Stimulated activated naive B cell treated with anti-CD40 and anti-IgM and Interleukin-4, amounts not matched to agents 10 μg/mL and 1 μg/mL and 100 μg/mL, for 72 hours (primary cell): Measurements from ENCODE around the gene FRMD4A.
"Not testable (repeated sequence)": the region's sequence is repeated elsewhere in the genome, so short reads cannot be mapped to it uniquely, and the experiment has no call there.

Source experiments
- ATAC-seq, 2 donors: fragments of 150-1000 bp; cut with Tn5 transposase; replicated peaks; 2 replicates each; pipeline ENCODE4 v1.10.0; 2021; ENCODE audit warnings: moderate library complexity in 1 of 2
- DNase-seq: peaks from one replicate; pipeline ENCODE4 v3.0.0; 2021
- H3K27ac Mint-ChIP-seq: one replicate; pipeline ENCODE4 v1.8.0; 2022; ENCODE audit warnings: mild to moderate bottlenecking, mixed read lengths
- H3K27me3 Mint-ChIP-seq, 2 donors: one replicate each; pipeline ENCODE4 v1.8.0; 2022; ENCODE audit warnings: mixed read lengths in 2 of 2
- H3K36me3 Mint-ChIP-seq, 2 donors: one replicate each; pipeline ENCODE4 v1.8.0; 2022; ENCODE audit warnings: mixed read lengths in 2 of 2, mild to moderate bottlenecking in 1 of 2
- H3K4me1 Mint-ChIP-seq, 2 donors: one replicate each; pipeline ENCODE4 v1.8.0; 2022; ENCODE audit warnings: mixed read lengths in 2 of 2, mild to moderate bottlenecking in 1 of 2
- H3K4me3 Mint-ChIP-seq, 2 donors: one replicate each; pipeline ENCODE4 v1.8.0; 2022; ENCODE audit warnings: mild to moderate bottlenecking in 2 of 2, mixed read lengths in 2 of 2, moderate library complexity in 1 of 2
- H3K9me3 Mint-ChIP-seq, 2 donors: one replicate each; pipeline ENCODE4 v1.8.0; 2022; ENCODE audit warnings: mixed read lengths in 2 of 2, mild to moderate bottlenecking in 1 of 2

The FRMD4A gene

DNA sequence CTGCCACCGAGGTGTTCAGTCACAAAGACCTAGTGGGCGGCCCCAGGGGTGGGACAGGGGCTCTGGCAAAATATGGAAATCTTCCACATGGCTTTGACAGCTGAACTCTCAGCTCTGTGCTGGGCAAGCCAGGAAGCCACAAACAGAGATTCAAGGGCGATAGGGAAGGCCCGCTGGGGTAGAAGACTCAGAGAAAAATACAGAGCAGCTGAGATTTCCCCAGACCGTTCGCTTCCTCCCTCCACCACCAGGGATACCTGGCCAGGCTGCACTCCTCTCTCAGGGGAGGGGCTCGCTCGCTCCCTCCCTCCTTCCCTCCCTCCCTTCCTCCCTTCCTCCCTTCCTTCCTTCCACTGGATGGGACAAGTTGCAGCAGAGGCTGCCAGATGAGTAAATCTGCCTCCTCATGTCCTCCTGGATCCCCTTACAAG is 483.5 kb downstream of the FRMD4A start:
- Mint-ChIP-seq H3K36me3 (no peaks in the 10 kb centered on the region), H3K4me1 (peaks cover 8 to 16% of the 10 kb centered on the region in 2 donors), H3K27ac (no peak overlapping the region), H3K9me3 (no peaks in the 10 kb centered on the region), H3K4me3 (no peak overlapping the region), H3K27me3 (peaks cover 48 to 50% of the 10 kb centered on the region in 2 donors)
- ATAC-seq (no peak), DNase-seq (no peak)

DNA sequence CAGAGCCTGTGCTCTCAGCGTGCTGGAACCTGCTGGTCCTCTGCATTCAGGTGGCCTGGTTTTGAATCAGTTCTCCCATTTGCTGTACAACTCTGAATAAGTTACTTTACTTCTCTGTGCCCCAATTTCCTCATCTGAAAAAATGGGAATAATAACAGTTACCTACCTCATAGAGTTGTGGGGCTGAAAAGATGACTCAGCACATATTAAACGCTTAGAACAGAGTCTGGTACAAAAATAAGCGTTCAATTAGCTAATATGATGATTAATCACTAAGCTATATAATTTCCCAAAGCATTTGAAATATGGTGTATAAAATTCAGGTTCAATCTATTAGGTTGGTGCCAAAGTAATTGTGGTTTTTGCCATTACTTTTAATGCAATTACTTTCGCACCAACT is 484.8 kb downstream of the FRMD4A start:
- no peaks in the 10 kb centered on the region for H3K36me3 Mint-ChIP-seq
- DNase-seq (no peak), ATAC-seq (no peak)
- peaks cover 48 to 50% of the 10 kb centered on the region in 2 donors for H3K27me3 Mint-ChIP-seq
- H3K27ac Mint-ChIP-seq = no peak overlapping the region
- H3K4me3 Mint-ChIP-seq = no peak overlapping the region
- H3K9me3 Mint-ChIP-seq = peaks cover 4 to 7% of the 10 kb centered on the region in 2 donors
- H3K4me1 Mint-ChIP-seq = peaks cover 8 to 16% of the 10 kb centered on the region in 2 donors

DNA sequence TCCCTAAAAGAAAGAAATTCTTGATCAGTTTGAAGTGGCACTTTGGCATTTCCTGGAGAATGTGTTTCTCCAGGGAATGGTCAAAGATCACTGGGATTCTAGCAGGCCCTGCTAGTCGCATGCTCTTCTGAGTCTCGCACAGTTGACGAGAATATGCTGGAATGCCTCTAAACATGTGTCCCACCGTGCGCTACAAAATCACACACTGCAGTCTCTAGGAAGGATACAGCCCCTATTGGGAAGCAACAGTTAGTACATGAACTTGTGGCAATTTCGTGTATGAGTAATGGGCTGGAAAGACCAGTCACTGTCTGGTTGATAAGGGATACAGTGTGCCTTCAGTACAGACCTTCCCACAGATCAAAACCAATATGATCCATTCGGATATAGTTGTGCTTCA is 486.1 kb downstream of the FRMD4A start:
- Mint-ChIP-seq H3K27me3 (peaks cover 48 to 50% of the 10 kb centered on the region in 2 donors), H3K27ac (no peak overlapping the region), H3K4me3 (no peak overlapping the region), H3K36me3 (peaks cover 0 to 2% of the 10 kb centered on the region in 2 donors), H3K9me3 (peaks cover 4 to 7% of the 10 kb centered on the region in 2 donors), H3K4me1 (peaks cover 8 to 16% of the 10 kb centered on the region in 2 donors)
- DNase-seq (no peak), ATAC-seq (no peak)

DNA sequence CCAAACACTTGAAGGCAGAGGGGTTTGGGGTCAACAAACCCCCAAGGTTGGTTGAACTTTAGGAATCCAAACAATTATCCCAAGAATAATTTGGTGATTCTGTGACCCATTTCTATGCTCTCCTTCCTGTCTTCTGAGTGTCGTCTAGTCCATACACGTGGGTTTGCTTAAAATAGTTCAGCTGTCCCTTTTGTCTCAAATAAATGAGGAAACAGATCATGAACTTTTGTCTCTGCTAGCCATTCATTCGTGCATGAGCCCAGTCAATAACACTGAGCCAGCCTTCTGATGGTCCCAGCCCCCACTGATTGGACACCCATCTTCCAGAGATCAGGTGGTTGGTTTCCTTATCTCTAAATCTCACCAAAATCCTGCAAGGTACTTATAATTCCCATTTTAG is 488.6 kb downstream of the FRMD4A start:
- Mint-ChIP-seq H3K36me3 (peaks cover 0 to 3% of the 10 kb centered on the region in 2 donors), H3K4me3 (no peak overlapping the region), H3K4me1 (peaks cover 6 to 18% of the 10 kb centered on the region in 2 donors), H3K9me3 (peaks cover 4 to 7% of the 10 kb centered on the region in 2 donors), H3K27ac (no peak overlapping the region), H3K27me3 (peaks cover 37 to 43% of the 10 kb centered on the region in 2 donors)
- no peak for ATAC-seq
- DNase-seq = no peak

DNA sequence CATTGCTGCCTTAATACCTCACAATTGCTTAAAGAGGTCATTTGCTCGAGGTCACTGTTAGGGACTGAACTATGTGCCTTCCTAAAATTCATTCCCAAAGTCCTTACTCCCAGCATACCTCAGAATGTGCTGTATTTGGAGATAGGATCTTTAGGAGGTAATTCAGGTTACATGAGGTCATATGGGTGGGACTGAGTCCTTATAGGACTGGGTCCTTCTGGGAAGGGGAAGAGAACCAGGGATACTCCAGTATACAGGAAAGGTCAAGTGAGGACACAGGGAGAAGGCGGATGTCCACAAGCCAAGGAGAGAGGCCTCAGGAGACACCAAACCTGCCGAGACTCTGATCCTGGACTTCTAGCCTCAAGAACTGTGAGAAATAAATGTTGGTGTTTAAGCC is 490.7 kb downstream of the FRMD4A start:
- peaks cover 20 to 28% of the 10 kb centered on the region in 2 donors for H3K27me3 Mint-ChIP-seq

DNA sequence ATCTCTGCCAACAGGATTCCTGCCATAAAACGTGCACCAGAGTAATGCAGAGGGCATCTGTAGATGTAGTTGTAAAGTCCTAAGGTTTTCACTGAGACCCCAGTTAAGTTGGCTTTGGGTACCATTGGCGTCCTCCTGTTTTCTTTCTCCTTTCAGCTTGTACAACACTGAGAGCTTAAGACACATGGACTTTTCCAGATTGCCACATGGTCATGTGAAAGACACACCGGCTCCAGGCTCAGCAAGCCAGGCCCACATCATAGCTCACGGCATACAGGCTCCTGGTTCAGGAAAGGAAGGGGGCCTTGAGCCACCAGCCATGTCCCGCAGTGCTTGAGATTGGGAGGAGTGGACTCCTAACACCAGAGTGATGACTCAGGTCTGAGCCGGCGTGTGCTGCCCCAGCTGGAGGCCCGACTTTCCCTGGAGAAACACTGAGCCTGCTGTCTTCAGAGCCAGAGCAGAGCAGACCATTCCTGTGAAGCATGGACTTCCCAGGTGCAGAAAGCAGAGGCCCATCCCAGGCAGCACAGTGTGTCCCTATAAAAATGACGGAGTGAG is 491.2 kb downstream of the FRMD4A start:
- Mint-ChIP-seq H3K36me3 (peaks cover 0 to 3% of the 10 kb centered on the region in 2 donors), H3K4me1 (peaks cover 5 to 14% of the 10 kb centered on the region in 2 donors), H3K9me3 (peaks cover 4 to 7% of the 10 kb centered on the region in 2 donors), H3K27ac (no peak overlapping the region), H3K4me3 (no peak overlapping the region), H3K27me3 (peaks cover 15 to 24% of the 10 kb centered on the region in 2 donors)
- no peak for ATAC-seq
- DNase-seq = no peak

More for the DNA sequence above, 490.7 kb downstream of the FRMD4A start:
- ATAC-seq (no peak), DNase-seq (no peak)
- Mint-ChIP-seq H3K4me3 (no peak overlapping the region), H3K4me1 (peaks cover 1 to 9% of the 10 kb centered on the region in 2 donors), H3K27ac (no peak overlapping the region), H3K36me3 (peaks cover 0 to 3% of the 10 kb centered on the region in 2 donors), H3K9me3 (peaks cover 4 to 7% of the 10 kb centered on the region in 2 donors)

DNA sequence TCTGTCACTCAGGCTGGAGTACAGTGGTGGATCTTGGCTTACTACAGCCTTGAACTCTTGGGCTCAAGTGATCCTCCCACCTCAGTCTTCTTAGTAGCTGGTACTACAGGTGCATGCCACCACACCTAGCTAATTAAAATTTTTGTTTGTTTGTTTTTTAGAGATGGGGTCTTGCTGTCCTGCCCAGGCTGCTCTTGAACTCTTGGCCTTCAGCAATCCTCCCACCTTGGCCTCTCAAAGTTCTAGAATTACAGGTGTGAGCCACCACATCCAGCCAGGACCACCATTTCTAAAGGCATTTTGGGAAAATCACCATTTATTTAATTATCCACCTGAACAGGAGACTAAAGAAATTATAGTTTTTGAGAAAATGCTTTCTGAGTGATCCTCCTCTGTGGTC is 491.7 kb downstream of the FRMD4A start:
- DNase-seq (no peak), ATAC-seq (no peak)
- Mint-ChIP-seq H3K4me3 (no peak overlapping the region), H3K27ac (no peak overlapping the region), H3K4me1 (peaks cover 10 to 19% of the 10 kb centered on the region in 2 donors), H3K9me3 (peaks cover 4 to 7% of the 10 kb centered on the region in 2 donors), H3K36me3 (peaks cover 0 to 3% of the 10 kb centered on the region in 2 donors), H3K27me3 (peaks cover 13 to 22% of the 10 kb centered on the region in 2 donors)

DNA sequence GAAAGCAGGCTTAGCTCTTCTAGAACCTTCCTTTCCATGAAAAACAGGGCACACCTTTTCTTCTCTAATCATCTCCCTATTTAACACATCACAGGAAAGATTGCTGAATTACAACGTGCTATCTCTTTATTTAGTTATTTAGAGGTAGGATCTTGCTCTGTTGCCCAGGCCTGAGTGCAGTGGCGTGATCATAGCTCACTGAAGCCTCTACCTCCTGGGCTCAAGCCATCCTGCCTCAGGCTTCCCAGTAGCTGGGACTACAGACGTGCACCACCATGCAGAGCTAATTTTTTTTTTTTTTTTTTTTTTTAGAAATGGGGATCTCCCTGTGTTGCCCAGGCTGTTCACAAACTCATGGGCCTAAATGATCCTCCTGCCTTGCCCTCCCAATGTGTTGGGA is 492.8 kb downstream of the FRMD4A start:
- H3K27ac Mint-ChIP-seq = no peak overlapping the region
- no peak for ATAC-seq
- DNase-seq = no peak
- peaks cover 4 to 7% of the 10 kb centered on the region in 2 donors for H3K9me3 Mint-ChIP-seq
- H3K27me3 Mint-ChIP-seq = peaks cover 2 to 14% of the 10 kb centered on the region in 2 donors
- peaks cover under 1 to 3% of the 10 kb centered on the region in 2 donors for H3K36me3 Mint-ChIP-seq
- peaks cover 10 to 27% of the 10 kb centered on the region in 2 donors for H3K4me1 Mint-ChIP-seq
- H3K4me3 Mint-ChIP-seq = no peak overlapping the region

DNA sequence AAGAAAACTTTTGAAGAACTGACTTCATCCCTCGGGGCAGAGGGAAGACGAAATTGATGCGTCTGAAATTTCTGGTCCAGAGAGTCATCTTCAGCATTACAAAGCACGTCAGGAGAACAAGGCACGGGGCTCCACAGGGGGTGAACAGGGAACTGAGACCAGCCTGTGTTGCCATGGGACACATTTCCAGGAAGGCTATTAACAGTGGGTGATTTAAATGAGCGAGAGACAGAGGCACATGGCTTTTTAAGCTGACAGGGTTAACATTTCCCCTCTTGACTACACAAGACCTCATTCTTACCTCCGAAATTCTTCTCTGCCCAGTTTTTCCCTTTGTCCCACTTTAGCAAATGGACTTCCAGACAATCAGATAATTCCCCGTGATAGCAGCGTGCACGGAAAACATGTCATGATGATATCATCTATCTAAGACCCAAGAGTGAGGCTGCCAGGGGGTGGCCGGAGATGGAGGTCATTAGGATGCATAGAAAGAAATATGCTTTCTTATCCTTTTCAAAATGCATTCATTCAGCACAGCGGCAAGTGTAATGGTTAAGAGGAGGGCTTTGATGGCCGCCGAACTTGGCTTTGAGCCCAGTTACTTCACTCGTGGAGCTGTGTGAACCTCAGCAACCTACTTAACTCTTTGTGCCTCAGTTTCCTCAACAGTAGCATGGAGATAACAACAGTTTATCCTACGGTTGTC is 496.0 kb downstream of the FRMD4A start:
- peaks cover 22 to 43% of the 10 kb centered on the region in 2 donors for H3K4me1 Mint-ChIP-seq
- peak overlapping the region; percentile 22 for H3K27ac Mint-ChIP-seq
- no peaks in the 10 kb centered on the region for H3K9me3 Mint-ChIP-seq
- DNase-seq (peak; percentile 10), ATAC-seq (peak; percentile 67 to 70)
- H3K4me3 Mint-ChIP-seq = peak overlapping the region in 1 of 2 donors; percentile 23
- H3K36me3 Mint-ChIP-seq = peaks cover 1 to 3% of the 10 kb centered on the region in 2 donors
- peaks cover 0 to 12% of the 10 kb centered on the region in 2 donors for H3K27me3 Mint-ChIP-seq

DNA sequence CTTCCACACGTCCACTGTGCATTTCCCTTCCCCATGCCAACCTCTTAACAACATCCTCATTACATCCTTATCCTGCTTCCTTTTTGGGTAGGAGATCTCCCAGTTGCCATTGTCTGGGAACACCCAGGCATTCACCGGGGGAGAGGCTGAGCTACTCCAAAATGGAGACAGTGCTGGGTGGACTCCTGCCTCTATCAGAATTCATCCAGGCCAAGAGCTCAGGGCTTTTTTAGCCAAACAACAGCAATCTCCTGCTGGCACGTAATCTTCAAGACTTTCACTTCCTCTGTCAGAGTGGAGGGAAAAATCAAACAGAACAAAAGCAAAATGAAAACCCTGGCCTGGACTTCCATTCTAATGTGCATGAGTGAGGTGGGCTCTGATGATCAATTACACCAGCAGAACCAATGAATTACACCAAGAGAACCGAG is 499.0 kb downstream of the FRMD4A start:
- Mint-ChIP-seq H3K36me3 (peaks cover 0 to 3% of the 10 kb centered on the region in 2 donors), H3K9me3 (no peaks in the 10 kb centered on the region), H3K27ac (peak overlapping the region; percentile 95), H3K4me3 (peak overlapping the region; percentile 37 to 57), H3K27me3 (no peaks in the 10 kb centered on the region), H3K4me1 (peaks cover 21 to 34% of the 10 kb centered on the region in 2 donors)
- ATAC-seq (peak; percentile 92 to 94), DNase-seq (peak; percentile 46)

DNA sequence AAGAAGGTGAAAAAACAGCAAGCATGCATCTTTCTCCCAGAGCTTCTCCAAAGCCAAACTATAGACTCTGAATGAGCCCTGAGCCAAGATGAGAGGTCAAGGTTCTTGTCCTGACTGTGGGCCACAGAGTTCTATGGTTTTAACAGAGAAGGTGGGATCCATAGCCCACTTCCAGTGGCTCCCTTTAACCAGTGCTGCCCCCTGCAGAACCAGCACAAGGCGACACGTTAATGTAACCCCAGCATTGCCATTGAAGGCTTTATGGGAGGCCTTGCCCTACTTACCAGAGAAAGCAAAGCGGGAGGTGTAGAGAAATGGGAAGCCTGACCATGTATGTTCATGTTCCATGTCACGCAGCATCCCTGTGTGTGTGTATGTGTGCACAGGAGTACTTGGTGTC is 500.3 kb downstream of the FRMD4A start:
- Mint-ChIP-seq H3K36me3 (peaks cover 0 to 3% of the 10 kb centered on the region in 2 donors), H3K4me1 (peaks cover 21 to 34% of the 10 kb centered on the region in 2 donors), H3K27ac (no peak overlapping the region), H3K27me3 (no peaks in the 10 kb centered on the region), H3K9me3 (no peaks in the 10 kb centered on the region), H3K4me3 (no peak overlapping the region)
- DNase-seq (no peak), ATAC-seq (no peak)

DNA sequence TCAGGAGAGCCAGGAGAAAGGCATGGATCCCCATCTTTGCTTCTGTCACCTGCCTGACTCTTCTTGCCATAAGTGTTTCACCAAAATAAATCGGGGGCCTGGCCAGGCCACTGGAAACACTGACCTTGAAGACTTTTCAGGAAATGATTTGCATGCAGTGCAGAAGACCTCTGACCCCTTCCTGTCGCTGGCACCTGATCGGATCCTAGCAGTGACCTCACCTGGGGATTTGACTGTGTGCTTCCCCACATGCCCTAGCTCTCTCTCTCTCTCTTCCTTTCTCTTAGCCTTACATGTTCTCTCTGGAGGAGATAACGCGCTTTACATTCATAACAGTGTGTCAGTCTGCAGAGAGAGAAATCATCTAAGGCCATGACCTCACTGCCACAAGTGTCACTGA is 500.9 kb downstream of the FRMD4A start:
- Mint-ChIP-seq H3K27me3 (no peaks in the 10 kb centered on the region), H3K27ac (no peak overlapping the region), H3K4me3 (no peak overlapping the region), H3K36me3 (peaks cover 0 to 3% of the 10 kb centered on the region in 2 donors), H3K4me1 (peaks cover 20 to 32% of the 10 kb centered on the region in 2 donors), H3K9me3 (no peaks in the 10 kb centered on the region)
- no peak for DNase-seq
- no peak for ATAC-seq

DNA sequence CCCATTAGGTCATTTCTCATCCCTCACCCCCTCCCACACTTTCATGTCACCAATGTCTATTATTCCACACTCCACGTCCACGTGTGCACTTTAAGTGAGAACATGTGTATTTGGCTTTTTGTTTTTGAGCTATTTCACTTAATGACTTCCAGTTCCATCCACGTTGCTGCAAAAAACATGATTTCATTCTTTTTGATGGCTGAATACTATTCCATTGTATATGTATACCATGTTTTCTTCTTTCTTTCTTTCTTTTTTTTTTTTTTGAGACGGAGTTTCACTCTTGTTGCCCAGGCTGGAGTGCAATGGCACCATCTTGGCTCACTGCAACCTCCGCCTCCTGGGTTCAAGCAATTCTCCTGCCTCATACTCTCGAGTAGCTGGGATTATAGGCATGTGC is 502.4 kb downstream of the FRMD4A start:
- DNase-seq, H3K4me3 Mint-ChIP-seq, H3K27ac Mint-ChIP-seq, H3K27me3 Mint-ChIP-seq, ATAC-seq, H3K9me3 Mint-ChIP-seq, H3K36me3 Mint-ChIP-seq: not testable (repeated sequence)
- H3K4me1 Mint-ChIP-seq = peaks cover 12 to 19% of the 10 kb centered on the region in 2 donors

DNA sequence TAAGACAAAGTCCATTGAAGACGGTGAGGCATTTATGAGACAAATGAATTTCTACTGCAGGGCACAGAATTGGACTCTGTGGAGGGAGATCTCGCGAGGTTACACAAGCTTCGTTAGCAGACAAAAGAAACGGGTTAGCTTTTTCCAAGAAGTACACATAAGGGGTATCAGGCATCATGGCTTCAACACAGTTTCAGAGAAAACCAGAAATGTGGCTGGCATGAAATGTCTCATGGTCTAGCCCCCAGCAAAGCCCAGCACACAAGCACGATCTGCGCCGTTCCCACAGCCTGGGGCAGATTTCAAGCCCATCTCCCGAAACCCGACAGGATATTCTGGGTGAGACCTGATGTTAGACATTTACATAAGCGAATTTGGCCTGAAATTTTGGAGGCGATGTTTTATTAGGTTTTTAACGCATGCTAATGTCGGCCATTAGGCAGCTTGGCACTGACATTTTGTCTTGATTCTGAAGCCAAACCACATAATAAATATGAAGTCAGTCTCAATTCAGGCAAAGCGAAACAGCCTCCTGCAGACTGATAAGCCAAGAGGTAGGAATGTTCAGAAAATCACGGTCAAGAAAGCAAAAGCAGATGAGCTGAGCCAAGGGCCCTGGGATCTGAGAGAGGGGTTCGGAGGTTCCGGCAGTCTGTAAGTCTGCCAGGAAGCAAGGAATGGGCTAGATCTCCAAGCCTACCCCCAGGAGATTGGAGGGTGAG is 503.5 kb downstream of the FRMD4A start:
- no peaks in the 10 kb centered on the region for H3K9me3 Mint-ChIP-seq
- no peak for DNase-seq
- no peak for ATAC-seq
- H3K36me3 Mint-ChIP-seq = no peaks in the 10 kb centered on the region
- no peak overlapping the region for H3K27ac Mint-ChIP-seq
- H3K4me1 Mint-ChIP-seq = peaks cover 10 to 12% of the 10 kb centered on the region in 2 donors
- H3K27me3 Mint-ChIP-seq = peaks cover 5 to 13% of the 10 kb centered on the region in 2 donors
- no peak overlapping the region for H3K4me3 Mint-ChIP-seq
